GM18907 (cell line): ENCODE results near the gene DNAH5.
"Not testable (repeated sequence)": the region's sequence is repeated elsewhere in the genome, so short reads cannot be mapped to it uniquely, and the experiment has no call there.

Source experiments
- ATAC-seq: cut with Tn5 transposase; IDR thresholded peaks from one replicate; pipeline ENCODE4 v1.9.1; 2021; ENCODE audit warnings: mild to moderate bottlenecking, moderate library complexity; ENCODE audit not compliant: unreplicated experiment

DNAH5 gene, protein sequence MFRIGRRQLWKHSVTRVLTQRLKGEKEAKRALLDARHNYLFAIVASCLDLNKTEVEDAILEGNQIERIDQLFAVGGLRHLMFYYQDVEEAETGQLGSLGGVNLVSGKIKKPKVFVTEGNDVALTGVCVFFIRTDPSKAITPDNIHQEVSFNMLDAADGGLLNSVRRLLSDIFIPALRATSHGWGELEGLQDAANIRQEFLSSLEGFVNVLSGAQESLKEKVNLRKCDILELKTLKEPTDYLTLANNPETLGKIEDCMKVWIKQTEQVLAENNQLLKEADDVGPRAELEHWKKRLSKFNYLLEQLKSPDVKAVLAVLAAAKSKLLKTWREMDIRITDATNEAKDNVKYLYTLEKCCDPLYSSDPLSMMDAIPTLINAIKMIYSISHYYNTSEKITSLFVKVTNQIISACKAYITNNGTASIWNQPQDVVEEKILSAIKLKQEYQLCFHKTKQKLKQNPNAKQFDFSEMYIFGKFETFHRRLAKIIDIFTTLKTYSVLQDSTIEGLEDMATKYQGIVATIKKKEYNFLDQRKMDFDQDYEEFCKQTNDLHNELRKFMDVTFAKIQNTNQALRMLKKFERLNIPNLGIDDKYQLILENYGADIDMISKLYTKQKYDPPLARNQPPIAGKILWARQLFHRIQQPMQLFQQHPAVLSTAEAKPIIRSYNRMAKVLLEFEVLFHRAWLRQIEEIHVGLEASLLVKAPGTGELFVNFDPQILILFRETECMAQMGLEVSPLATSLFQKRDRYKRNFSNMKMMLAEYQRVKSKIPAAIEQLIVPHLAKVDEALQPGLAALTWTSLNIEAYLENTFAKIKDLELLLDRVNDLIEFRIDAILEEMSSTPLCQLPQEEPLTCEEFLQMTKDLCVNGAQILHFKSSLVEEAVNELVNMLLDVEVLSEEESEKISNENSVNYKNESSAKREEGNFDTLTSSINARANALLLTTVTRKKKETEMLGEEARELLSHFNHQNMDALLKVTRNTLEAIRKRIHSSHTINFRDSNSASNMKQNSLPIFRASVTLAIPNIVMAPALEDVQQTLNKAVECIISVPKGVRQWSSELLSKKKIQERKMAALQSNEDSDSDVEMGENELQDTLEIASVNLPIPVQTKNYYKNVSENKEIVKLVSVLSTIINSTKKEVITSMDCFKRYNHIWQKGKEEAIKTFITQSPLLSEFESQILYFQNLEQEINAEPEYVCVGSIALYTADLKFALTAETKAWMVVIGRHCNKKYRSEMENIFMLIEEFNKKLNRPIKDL (N-terminal part only)

GRCh38 chr5:13944560-13945199 lies at the start of gene DNAH5:
TSS of gene DNAH5 (minus strand) at chr5:13944688. CDS start at chr5:13944438, 250 bp downstream.
- ATAC-seq = no peak

DNA sequence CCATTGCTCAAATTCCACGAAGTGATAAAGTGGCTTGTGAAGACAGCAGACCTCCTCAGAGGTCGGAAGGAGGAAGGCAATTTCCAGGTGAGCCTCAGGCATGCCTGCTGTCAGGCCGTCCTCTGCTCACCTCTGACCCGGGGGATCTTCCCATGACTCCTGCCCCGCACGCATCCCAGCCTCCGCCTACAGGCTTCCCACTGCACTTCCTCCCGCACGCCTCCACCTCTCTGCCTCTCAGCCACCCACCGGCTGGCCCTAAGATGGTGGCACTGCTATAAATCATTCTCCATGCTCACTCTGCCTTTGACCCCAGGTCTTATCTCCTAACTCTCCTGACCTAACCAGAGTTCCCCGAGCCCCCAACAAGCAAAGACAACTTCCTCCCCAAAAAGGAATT lies 49.4 kb upstream of the DNAH5 start:
- ATAC-seq = no peak

GRCh38 chr5:13992795-13993194 lies 48.3 kb upstream of the DNAH5 start:
- ATAC-seq = peak; percentile 62

GRCh38 chr5:13991365-13991764 lies 46.9 kb upstream of the DNAH5 start:
- no peak for ATAC-seq

DNA sequence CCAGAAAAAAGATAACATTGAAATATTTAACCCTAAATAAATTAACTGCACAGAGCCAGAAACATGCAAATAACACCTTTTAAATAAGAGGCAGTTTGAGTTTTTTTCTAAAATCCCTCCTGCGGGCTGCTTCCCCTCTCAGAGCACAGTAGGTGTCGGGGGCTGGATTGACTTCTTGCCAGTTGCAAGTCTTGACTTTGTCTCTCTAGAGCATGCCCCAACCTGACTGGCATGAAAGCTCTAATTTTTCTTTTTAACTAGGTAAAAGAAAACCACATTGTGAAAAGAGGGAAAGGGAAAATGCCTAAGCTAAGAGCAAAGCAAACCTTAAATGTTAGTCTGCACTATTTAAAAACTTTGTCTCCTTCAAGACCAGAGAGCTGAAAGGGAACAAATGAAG lies 46.4 kb upstream of the DNAH5 start:
- ATAC-seq = no peak

DNA sequence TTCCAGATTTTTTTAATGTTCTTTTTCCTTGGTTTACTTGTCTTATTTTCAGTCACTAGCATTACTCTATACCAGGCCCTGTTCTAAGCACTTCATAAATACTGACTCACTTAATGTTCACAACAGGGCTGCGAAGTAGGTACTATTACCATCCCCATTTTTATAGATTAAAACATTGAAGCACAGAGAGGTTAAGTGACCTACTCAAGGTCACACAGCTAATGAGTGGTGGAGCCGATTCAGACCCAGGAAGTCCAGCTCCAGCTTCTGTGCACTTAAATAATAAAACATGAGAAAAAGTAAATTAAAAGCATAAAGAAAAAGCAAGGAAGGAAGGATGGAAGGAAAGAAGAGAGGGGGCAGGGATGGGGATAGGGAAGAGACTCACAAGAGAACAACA lies 45.3 kb upstream of the DNAH5 start:
- ATAC-seq = no peak

DNA sequence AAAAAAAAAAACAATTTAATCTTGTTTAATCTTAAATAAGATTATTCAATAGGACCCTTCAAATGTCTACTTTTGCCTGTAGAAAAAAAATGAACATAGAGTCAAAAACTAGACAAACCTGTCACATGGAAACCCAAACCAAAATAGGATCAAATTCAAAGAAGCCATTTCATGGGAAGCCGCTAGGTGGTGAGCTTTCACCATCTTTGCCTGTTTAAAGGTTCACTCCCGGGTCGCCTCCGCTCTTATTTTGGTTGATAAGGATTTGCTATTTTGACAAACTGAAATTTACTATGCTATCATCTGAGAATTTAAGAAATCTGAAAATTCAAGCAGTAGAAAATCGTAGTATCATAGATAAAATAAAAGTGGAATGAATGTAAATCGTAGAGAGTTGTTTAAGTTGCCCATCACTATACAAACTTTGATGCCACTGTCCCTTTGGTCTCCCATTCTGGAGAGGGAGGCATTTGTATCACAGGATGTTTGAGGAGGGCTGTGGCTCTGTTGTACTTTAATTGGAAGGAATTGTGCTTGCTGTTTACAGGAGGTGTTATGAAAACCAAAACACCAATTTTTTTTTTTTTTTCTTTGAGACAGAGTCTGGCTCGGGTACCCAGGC lies 43.5 kb upstream of the DNAH5 start:
- peak; percentile 73 for ATAC-seq

DNA sequence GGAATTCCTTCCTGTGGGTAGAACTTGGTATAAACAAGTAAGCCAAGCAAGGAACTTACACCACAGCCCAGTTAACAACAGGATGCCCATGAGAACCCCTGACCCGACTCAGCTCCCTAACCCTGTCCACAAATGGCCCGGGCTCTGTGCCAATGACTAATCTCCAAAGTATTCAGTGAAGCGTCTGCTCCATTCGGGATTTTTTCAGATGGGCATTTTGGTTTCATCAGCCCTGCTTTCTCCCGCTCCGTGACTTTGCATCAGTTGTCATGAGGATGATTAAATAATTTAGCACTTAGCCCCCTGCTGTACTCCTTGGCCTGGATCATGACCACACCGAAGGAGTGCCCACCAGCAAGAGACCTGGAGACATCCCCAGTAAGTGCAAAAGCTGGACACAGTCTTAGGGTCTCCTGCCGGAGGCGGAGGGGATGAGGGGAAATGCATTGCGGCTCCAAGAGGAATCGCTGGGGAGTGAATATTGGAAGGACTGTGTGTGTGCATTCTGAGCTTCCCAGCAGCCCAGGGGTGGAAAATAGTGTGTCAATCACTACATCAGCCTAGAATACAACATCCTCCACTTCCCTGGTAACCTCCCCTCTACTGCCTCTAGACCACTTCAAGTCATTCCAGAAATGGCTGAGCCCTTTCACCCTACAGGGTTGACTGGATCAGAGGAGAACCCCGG lies 41.4 kb upstream of the DNAH5 start:
- no peak for ATAC-seq

- not testable (repeated sequence) for ATAC-seq
Observed at GRCh38 chr5:13984888-13985287, 40.4 kb upstream of the DNAH5 start.

GRCh38 chr5:13976867-13977830 lies 32.7 kb upstream of the DNAH5 start:
- ATAC-seq = no peak

DNA sequence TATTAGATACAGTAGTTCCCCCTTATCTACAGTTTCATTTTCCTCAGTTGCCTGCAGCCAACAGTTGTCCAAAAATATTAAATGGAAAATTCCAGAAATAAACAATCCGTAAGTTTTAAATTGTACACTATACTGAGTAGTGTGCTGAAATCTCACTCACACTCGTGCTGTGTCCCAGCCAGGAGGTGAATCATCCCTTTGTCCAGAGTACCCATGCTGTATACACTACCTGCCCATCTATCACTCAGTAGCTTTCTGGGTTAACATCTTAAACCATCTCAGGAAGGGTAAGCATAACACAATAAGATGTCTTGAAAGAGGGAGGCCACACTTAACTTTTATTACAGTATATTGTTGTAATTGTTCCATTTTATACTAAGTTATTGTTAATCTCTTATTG lies 31.7 kb upstream of the DNAH5 start:
- ATAC-seq = no peak

DNA sequence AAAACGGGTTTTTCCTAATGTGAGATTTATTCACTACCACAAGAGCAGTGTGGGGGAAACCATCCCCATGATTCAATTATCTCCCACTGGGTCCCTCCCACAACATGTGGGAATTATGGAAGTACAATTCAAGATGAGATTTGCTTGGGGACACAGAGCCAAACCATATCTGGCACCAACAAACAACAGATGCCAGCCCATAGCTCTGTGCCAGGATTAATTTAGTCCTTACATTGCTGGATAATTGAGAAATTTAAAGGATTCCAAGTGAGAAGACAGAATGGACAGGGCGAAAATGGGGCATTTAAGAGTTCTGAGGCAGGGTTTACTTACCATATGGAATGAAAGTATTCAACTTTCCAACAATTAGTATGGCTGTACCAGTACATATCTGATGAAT lies 30.8 kb upstream of the DNAH5 start:
- no peak for ATAC-seq

- ATAC-seq = no peak
Observed at GRCh38 chr5:13973724-13974123, 29.2 kb upstream of the DNAH5 start.

DNA sequence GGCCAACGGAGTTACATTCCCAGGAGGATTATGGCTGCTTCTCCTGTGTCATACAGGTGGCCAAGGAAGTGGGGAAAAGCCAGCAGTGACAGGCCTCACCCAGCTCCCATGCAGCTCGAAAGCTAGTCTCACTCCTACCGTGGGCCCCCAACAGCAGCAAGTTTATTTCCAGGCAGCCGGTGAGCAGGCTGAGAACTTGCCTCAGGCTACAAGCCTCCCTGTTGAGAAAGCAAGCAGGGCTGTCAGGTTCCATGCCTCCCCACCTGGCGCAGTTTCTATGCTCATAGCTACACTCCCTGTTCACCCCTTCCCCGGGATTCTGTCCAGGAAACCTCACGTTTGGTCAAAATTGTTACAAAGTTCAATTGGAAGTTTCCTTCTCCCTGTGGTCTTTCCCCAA lies 27.5 kb upstream of the DNAH5 start:
- no peak for ATAC-seq

GRCh38 chr5:13957032-13957645 lies 12.7 kb upstream of the DNAH5 start:
- peak; percentile 97 for ATAC-seq

GRCh38 chr5:13956471-13956870 lies 12.0 kb upstream of the DNAH5 start:
- ATAC-seq = no peak

GRCh38 chr5:13955896-13956295 lies 11.4 kb upstream of the DNAH5 start:
- ATAC-seq = no peak

DNA sequence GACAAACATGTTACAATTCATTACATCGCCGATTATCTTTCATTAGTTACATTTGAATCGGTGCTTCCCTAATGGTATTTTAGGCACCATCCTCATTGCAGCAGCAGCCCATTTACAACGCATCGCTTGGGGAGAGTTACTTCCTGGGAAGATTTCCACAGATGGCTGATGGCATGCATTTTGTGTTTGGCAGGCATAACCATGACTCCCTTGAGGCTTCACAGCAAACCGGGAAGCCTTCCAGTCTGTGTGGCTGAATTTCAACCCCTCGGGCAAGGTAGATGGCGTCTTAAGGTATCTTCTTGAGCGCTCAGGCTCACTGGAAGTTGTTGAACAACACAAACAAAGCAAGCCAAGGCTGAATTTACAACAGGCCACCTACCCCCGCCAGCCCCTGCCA lies 1.6 kb upstream of the DNAH5 start:
- ATAC-seq = no peak
